A549 treated with Hydrocortisone at 1 μM for 4 hours (cell line): ENCODE data around the gene UBE2I. TPM values are rescaled to one million over a fixed set of nuclear protein-coding genes. Genes with fewer than 3 reads are reported as not detected.

ENCODE experiments used
- total RNA-seq: library from RNA; stranded (reverse); fragments of 200-300 nt; extraction: Qiagen RNA extraction; gene quantifications from 5 replicates; pipeline ENCODE4 v1.2.3, GENCODE V29; 2022

UBE2I gene
- 139 to 194 TPM (median 157 TPM) in 5 replicates for total RNA-seq

GRCh38 chr16:1308977-1309885, at the start of gene UBE2I:
Gene UBE2I, plus strand, starts transcription at chr16:1309636. Its CDS starts 4,395 bp downstream, at chr16:1314031.

GRCh38 chr16:1333149-1333812, 23.8 kb downstream of the UBE2I start, which contains the start of gene BAIAP3:
Gene BAIAP3, plus strand, starts transcription at chr16:1333645. Its CDS starts 4,905 bp downstream, at chr16:1338550.

GRCh38 chr16:1351582-1352362, 42.3 kb downstream of the UBE2I start, which contains the start of the genes GNPTG and TSR3:
Gene GNPTG, plus strand, starts transcription at chr16:1351931. Its CDS starts 35 bp downstream, at chr16:1351966.
Gene TSR3, minus strand, starts transcription at chr16:1351878. Its CDS starts 74 bp downstream, at chr16:1351804.

Other genes with a start within 250 kb of the UBE2I start
- gene SSTR5, start 236.9 kb upstream of the UBE2I start, total RNA-seq = 0.38 to 0.74 TPM (median 0.59 TPM) in 5 replicates
- 0.08 TPM in 1 of 5 replicates, not detected in the others for gene C1QTNF8, start 213.4 kb upstream of the UBE2I start, total RNA-seq
- gene CACNA1H, start 156.5 kb upstream of the UBE2I start, total RNA-seq = 13.0 to 17.0 TPM (median 15.9 TPM) in 5 replicates
- 0.10 to 0.13 TPM in 2 of 5 replicates, not detected in the others for gene TPSG1, start 84.4 kb upstream of the UBE2I start, total RNA-seq
- gene TPSB2, start 79.5 kb upstream of the UBE2I start, total RNA-seq = not detected in 5 replicates
- gene TPSAB1, start 68.9 kb upstream of the UBE2I start, total RNA-seq = 0.28 TPM in 1 of 5 replicates, not detected in the others
- gene TPSD1, start 53.6 kb upstream of the UBE2I start, total RNA-seq = not detected in 5 replicates
- gene BAIAP3, start 24.0 kb downstream of the UBE2I start, total RNA-seq = 0.64 to 1.6 TPM (median 0.93 TPM) in 5 replicates
- gene TSR3, start 42.2 kb downstream of the UBE2I start, total RNA-seq = 61.7 to 98.0 TPM (median 90.5 TPM) in 5 replicates
- gene GNPTG, start 42.3 kb downstream of the UBE2I start, total RNA-seq = 28.2 to 37.3 TPM (median 36.1 TPM) in 5 replicates
- gene UNKL, start 105.1 kb downstream of the UBE2I start, total RNA-seq = 25.0 to 26.5 TPM (median 25.6 TPM) in 5 replicates
- gene UQCC4, start 111.1 kb downstream of the UBE2I start, total RNA-seq = 32.1 to 38.6 TPM (median 36.5 TPM) in 5 replicates
- gene PERCC1, start 121.4 kb downstream of the UBE2I start, total RNA-seq = not detected in 5 replicates
- 0.06 to 0.33 TPM (median 0.27 TPM) in 5 replicates for gene CCDC154, start 134.9 kb downstream of the UBE2I start, total RNA-seq
- 65.8 to 70.2 TPM (median 68.1 TPM) in 5 replicates for gene CLCN7, start 165.4 kb downstream of the UBE2I start, total RNA-seq
- not detected in 5 replicates for gene PTX4, start 179.3 kb downstream of the UBE2I start, total RNA-seq
- 33.6 to 38.1 TPM (median 35.9 TPM) in 5 replicates for gene TELO2, start 183.7 kb downstream of the UBE2I start, total RNA-seq
- 0.07 to 0.23 TPM (median 0.12 TPM) in 3 of 5 replicates, not detected in the others for gene TMEM204, start 224.0 kb downstream of the UBE2I start, total RNA-seq